ENCODE results near the gene ZNF580. TPM values are rescaled to one million over a fixed set of nuclear protein-coding genes. Genes with fewer than 3 reads are reported as not detected.

The ZNF580 gene
- total RNA-seq, 1 donor from 2014 or later = 10.4 TPM

- H3K36me3 ChIP-seq (ENCODE audit: control insufficient read depth, insufficient read depth, low read length) = peaks cover 3% of the 10 kb centered on the region
- TF ChIP-seq, protein P1, sequence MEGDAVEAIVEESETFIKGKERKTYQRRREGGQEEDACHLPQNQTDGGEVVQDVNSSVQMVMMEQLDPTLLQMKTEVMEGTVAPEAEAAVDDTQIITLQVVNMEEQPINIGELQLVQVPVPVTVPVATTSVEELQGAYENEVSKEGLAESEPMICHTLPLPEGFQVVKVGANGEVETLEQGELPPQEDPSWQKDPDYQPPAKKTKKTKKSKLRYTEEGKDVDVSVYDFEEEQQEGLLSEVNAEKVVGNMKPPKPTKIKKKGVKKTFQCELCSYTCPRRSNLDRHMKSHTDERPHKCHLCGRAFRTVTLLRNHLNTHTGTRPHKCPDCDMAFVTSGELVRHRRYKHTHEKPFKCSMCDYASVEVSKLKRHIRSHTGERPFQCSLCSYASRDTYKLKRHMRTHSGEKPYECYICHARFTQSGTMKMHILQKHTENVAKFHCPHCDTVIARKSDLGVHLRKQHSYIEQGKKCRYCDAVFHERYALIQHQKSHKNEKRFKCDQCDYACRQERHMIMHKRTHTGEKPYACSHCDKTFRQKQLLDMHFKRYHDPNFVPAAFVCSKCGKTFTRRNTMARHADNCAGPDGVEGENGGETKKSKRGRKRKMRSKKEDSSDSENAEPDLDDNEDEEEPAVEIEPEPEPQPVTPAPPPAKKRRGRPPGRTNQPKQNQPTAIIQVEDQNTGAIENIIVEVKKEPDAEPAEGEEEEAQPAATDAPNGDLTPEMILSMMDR (IDR thresholded peaks at IDR 0.05; ENCODE audit: insufficient read depth, low read length, poor library complexity, severe bottlenecking) = no peak
- H3K4me3 ChIP-seq (ENCODE audit: low read depth, low read length) = no peak overlapping the region
- H3K27me3 ChIP-seq (ENCODE audit: control insufficient read depth, insufficient read depth, low read length) = no peaks in the 10 kb centered on the region
- DNase-seq (ENCODE audit: low read depth) = no peak
Measured at GRCh38 chr19:55692681-55693081, 51.9 kb downstream of the ZNF580 start.

Other genes starting within 250 kb of the ZNF580 start
- gene UBE2S, start 233.2 kb upstream of the ZNF580 start, total RNA-seq = 53.4 and 53.6 TPM in 2 replicates
- not detected in 2 replicates for gene SHISA7, start 197.7 kb upstream of the ZNF580 start, total RNA-seq
- gene ISOC2, start 179.4 kb upstream of the ZNF580 start, total RNA-seq = 49.8 and 60.5 TPM in 2 replicates
- gene C19orf85, start 176.3 kb upstream of the ZNF580 start, total RNA-seq = not detected in 2 replicates
- 7.3 and 15.8 TPM in 2 replicates for gene ZNF628, start 164.4 kb upstream of the ZNF580 start, total RNA-seq
- gene NAT14, start 155.8 kb upstream of the ZNF580 start, total RNA-seq = 17.1 and 18.2 TPM in 2 replicates
- 0.21 and 0.33 TPM in 2 replicates for gene SSC5D, start 152.6 kb upstream of the ZNF580 start, total RNA-seq
- gene SBK2, start 103.9 kb upstream of the ZNF580 start, total RNA-seq = 0.14 and 0.17 TPM in 2 replicates
- 0.33 TPM in 1 of 2 replicates, not detected in the other for gene SBK3, start 95.5 kb upstream of the ZNF580 start, total RNA-seq
- gene ZNF579, start 60.2 kb upstream of the ZNF580 start, total RNA-seq = 14.4 and 22.0 TPM in 2 replicates
- gene FIZ1, start 41.5 kb upstream of the ZNF580 start, total RNA-seq = 8.4 and 9.4 TPM in 2 replicates
- gene ZNF524, start 40.7 kb upstream of the ZNF580 start, total RNA-seq = 32.7 and 35.0 TPM in 2 replicates
- 5.6 and 7.6 TPM in 2 replicates for gene ZNF865, start 35.4 kb upstream of the ZNF580 start, total RNA-seq
- 3.6 and 6.3 TPM in 2 replicates for gene ZNF784, start 16.4 kb upstream of the ZNF580 start, total RNA-seq
- gene ZNF581, start 2.6 kb downstream of the ZNF580 start, total RNA-seq = 36.9 and 41.8 TPM in 2 replicates
- gene CCDC106, start 7.2 kb downstream of the ZNF580 start, total RNA-seq = 12.0 and 12.2 TPM in 2 replicates
- 153 and 164 TPM in 2 replicates for gene U2AF2, start 14.0 kb downstream of the ZNF580 start, total RNA-seq
- 155 and 186 TPM in 2 replicates for gene EPN1, start 34.2 kb downstream of the ZNF580 start, total RNA-seq
- gene NLRP9, start 97.4 kb downstream of the ZNF580 start, total RNA-seq = not detected in 2 replicates
- not detected in 2 replicates for gene RFPL4A, start 118.1 kb downstream of the ZNF580 start, total RNA-seq
- gene RFPL4AL1, start 128.1 kb downstream of the ZNF580 start, total RNA-seq = not detected in 2 replicates
- not detected in 2 replicates for gene NLRP11, start 191.0 kb downstream of the ZNF580 start, total RNA-seq
- gene NLRP4, start 195.5 kb downstream of the ZNF580 start, total RNA-seq = not detected in 2 replicates